Fibroblast of pulmonary artery (primary cell): Measurements from ENCODE around the gene KDR.
A peak's percentile ranks its signal among the peaks of the same experiment; 100 is the strongest.

Source experiments
- DNase-seq: peaks from one replicate; pipeline ENCODE4 v3.0.0-alpha.2; 2010; ENCODE audit warnings: low read depth
- H3K4me3 ChIP-seq: replicated peaks from 2 replicates; pipeline ENCODE4 v1.5.1; 2011; ENCODE audit warnings: low read depth, mild to moderate bottlenecking, control low read depth, low read length, moderate library complexity
- CTCF ChIP-seq: IDR thresholded peaks from 2 replicates; pipeline ENCODE4 v1.5.1; 2011; ENCODE audit warnings: mild to moderate bottlenecking, control low read depth, low read length, inconsistent platforms; ENCODE audit errors: missing control alignments

Gene KDR

GRCh38 chr4:55159851-55160250 lies 34.5 kb upstream of the KDR start:
- TF ChIP-seq CTCF = no peak
- peak; percentile 29 for DNase-seq
- no peak overlapping the region for H3K4me3 ChIP-seq

GRCh38 chr4:55158957-55159356 lies 33.6 kb upstream of the KDR start:
- TF ChIP-seq CTCF = peak; percentile 7
- DNase-seq = no peak
- H3K4me3 ChIP-seq = no peak overlapping the region

- H3K4me3 ChIP-seq = peak overlapping the region; percentile 37
- no peak for TF ChIP-seq CTCF
- no peak for DNase-seq
Observed at GRCh38 chr4:55157559-55158277, 32.3 kb upstream of the KDR start.

GRCh38 chr4:55154933-55155332 lies 29.5 kb upstream of the KDR start:
- no peak for DNase-seq
- H3K4me3 ChIP-seq = no peak overlapping the region
- TF ChIP-seq CTCF = no peak

- no peak for TF ChIP-seq CTCF
- H3K4me3 ChIP-seq = no peak overlapping the region
- DNase-seq = no peak
Observed at GRCh38 chr4:55154290-55154880, 29.0 kb upstream of the KDR start.

- no peak for TF ChIP-seq CTCF
- DNase-seq = no peak
Observed at GRCh38 chr4:55143858-55144257, 18.5 kb upstream of the KDR start.

GRCh38 chr4:55138367-55138766 lies 13.0 kb upstream of the KDR start:
- no peak for TF ChIP-seq CTCF
- H3K4me3 ChIP-seq = no peak overlapping the region
- peak; percentile 33 for DNase-seq

More at GRCh38 chr4:55143858-55144257, 18.5 kb upstream of the KDR start:
- H3K4me3 ChIP-seq = no peak overlapping the region
